ENCODE data around the gene ZPR1. TPM values are rescaled to one million over a fixed set of nuclear protein-coding genes. Genes with fewer than 3 reads are reported as not detected.

ZPR1 gene
- polyA plus RNA-seq, 1 donor from 2014 or later: 34.5 TPM

DNA sequence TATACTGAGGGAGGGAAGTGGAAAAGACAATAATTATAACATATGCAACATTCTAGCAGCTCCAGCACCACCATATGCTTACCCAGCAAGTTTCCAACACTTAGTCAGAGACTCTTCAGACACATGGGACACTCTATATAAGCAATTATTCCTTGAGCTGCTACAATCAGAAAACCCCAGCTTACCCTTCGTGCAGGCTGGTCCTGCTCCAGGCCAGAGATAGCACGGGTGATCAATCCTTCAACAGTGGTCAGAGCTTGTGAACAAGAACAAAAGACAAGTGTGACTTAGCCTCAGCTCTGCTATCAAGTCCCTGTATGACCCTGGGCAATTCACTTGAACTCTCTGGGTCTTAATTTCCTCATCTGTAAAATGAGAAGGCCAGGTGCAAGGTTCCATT, 1.5 kb downstream of the ZPR1 start:
- H2AFZ ChIP-seq (ENCODE audit: low read depth, low read length): no peak overlapping the region
- no peaks in the 10 kb centered on the region for H3K36me3 ChIP-seq (ENCODE audit: insufficient read depth, low read length)
- H3F3A ChIP-seq (ENCODE audit: insufficient read depth, low read length, poor library complexity, severe bottlenecking): no peaks in the 10 kb centered on the region
- no peaks in the 10 kb centered on the region for H3K27me3 ChIP-seq (ENCODE audit: insufficient read depth, low read depth, low read length)
- TF ChIP-seq MXI1 (conservative IDR thresholded peaks at IDR 0.05; ENCODE audit: poor library complexity, severe bottlenecking) (no peak), POLR2AphosphoS5 (IDR thresholded peaks at IDR 0.05) (no peak), EP300 (conservative IDR thresholded peaks at IDR 0.05; ENCODE audit: poor library complexity, severe bottlenecking) (no peak), RAD21 (conservative IDR thresholded peaks at IDR 0.05) (no peak), TAF1 (IDR thresholded peaks at IDR 0.05; ENCODE audit: low read depth) (no peak), EZH2 (IDR thresholded peaks at IDR 0.05; ENCODE audit: borderline replicate concordance, insufficient read depth, low read length, poor library complexity, severe bottlenecking) (no peak), SMC3 (conservative IDR thresholded peaks at IDR 0.05; ENCODE audit: poor library complexity) (no peak)
- TF ChIP-seq, protein P1, sequence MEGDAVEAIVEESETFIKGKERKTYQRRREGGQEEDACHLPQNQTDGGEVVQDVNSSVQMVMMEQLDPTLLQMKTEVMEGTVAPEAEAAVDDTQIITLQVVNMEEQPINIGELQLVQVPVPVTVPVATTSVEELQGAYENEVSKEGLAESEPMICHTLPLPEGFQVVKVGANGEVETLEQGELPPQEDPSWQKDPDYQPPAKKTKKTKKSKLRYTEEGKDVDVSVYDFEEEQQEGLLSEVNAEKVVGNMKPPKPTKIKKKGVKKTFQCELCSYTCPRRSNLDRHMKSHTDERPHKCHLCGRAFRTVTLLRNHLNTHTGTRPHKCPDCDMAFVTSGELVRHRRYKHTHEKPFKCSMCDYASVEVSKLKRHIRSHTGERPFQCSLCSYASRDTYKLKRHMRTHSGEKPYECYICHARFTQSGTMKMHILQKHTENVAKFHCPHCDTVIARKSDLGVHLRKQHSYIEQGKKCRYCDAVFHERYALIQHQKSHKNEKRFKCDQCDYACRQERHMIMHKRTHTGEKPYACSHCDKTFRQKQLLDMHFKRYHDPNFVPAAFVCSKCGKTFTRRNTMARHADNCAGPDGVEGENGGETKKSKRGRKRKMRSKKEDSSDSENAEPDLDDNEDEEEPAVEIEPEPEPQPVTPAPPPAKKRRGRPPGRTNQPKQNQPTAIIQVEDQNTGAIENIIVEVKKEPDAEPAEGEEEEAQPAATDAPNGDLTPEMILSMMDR (IDR thresholded peaks at IDR 0.05; ENCODE audit: poor library complexity, severe bottlenecking): no peak
- TF ChIP-seq, protein P2, sequence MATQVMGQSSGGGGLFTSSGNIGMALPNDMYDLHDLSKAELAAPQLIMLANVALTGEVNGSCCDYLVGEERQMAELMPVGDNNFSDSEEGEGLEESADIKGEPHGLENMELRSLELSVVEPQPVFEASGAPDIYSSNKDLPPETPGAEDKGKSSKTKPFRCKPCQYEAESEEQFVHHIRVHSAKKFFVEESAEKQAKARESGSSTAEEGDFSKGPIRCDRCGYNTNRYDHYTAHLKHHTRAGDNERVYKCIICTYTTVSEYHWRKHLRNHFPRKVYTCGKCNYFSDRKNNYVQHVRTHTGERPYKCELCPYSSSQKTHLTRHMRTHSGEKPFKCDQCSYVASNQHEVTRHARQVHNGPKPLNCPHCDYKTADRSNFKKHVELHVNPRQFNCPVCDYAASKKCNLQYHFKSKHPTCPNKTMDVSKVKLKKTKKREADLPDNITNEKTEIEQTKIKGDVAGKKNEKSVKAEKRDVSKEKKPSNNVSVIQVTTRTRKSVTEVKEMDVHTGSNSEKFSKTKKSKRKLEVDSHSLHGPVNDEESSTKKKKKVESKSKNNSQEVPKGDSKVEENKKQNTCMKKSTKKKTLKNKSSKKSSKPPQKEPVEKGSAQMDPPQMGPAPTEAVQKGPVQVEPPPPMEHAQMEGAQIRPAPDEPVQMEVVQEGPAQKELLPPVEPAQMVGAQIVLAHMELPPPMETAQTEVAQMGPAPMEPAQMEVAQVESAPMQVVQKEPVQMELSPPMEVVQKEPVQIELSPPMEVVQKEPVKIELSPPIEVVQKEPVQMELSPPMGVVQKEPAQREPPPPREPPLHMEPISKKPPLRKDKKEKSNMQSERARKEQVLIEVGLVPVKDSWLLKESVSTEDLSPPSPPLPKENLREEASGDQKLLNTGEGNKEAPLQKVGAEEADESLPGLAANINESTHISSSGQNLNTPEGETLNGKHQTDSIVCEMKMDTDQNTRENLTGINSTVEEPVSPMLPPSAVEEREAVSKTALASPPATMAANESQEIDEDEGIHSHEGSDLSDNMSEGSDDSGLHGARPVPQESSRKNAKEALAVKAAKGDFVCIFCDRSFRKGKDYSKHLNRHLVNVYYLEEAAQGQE (IDR thresholded peaks at IDR 0.05; ENCODE audit: borderline replicate concordance): no peak
- H3K4me3 ChIP-seq (ENCODE audit: low read length): peak overlapping the region; percentile 91
- no peaks in the 10 kb centered on the region for H3K9me3 ChIP-seq (ENCODE audit: low read length)
- no peak overlapping the region for H3K9ac ChIP-seq (ENCODE audit: low read length)
- H4K20me1 ChIP-seq (ENCODE audit: insufficient read depth): no peaks in the 10 kb centered on the region
- no peaks in the 10 kb centered on the region for H3K9me2 ChIP-seq (ENCODE audit: insufficient read depth, low read length)
- H3K27ac ChIP-seq (ENCODE audit: low read length): no peak overlapping the region
- H3K79me2 ChIP-seq (replicated peaks; ENCODE audit: insufficient read depth, low read length): peaks cover 12% of the 10 kb centered on the region
- no peak overlapping the region for H3K4me2 ChIP-seq (ENCODE audit: low read length)

DNA sequence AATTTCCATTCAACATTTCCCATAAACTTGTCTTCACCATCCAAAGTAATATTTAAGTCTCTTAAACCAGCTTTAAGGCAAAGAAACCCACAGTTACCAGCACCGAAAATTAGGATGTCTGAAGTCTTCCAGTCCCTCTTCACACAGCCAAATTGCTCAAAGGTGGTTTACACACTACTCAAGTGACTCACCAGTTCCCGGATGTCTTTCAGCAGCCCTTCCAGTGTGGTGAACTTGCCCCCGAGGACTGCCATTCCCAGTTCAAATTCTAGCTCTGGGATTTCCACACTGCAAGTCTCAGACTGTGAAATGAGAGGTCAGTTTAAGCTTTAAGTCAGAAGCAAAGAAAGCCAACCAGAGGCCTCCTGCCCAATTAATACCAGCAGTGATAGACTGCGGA, 5.1 kb downstream of the ZPR1 start:
- no peaks in the 10 kb centered on the region for H3K36me3 ChIP-seq (ENCODE audit: insufficient read depth, low read length)
- H3K79me2 ChIP-seq (replicated peaks; ENCODE audit: insufficient read depth, low read length): peaks cover 12% of the 10 kb centered on the region
- no peaks in the 10 kb centered on the region for H3F3A ChIP-seq (ENCODE audit: insufficient read depth, low read length, poor library complexity, severe bottlenecking)
- no peaks in the 10 kb centered on the region for H3K27me3 ChIP-seq (ENCODE audit: insufficient read depth, low read depth, low read length)
- H3K4me2 ChIP-seq (ENCODE audit: low read length): no peak overlapping the region
- no peaks in the 10 kb centered on the region for H3K9me3 ChIP-seq (ENCODE audit: low read length)
- no peak overlapping the region for H3K4me3 ChIP-seq (ENCODE audit: low read length)
- H4K20me1 ChIP-seq (ENCODE audit: insufficient read depth): no peaks in the 10 kb centered on the region
- H3K27ac ChIP-seq (ENCODE audit: low read length): no peak overlapping the region
- H3K9ac ChIP-seq (ENCODE audit: low read length): no peak overlapping the region
- no peak overlapping the region for H2AFZ ChIP-seq (ENCODE audit: low read depth, low read length)
- TF ChIP-seq EZH2 (IDR thresholded peaks at IDR 0.05; ENCODE audit: borderline replicate concordance, insufficient read depth, low read length, poor library complexity, severe bottlenecking) (no peak), EP300 (conservative IDR thresholded peaks at IDR 0.05; ENCODE audit: poor library complexity, severe bottlenecking) (no peak)
- TF ChIP-seq, protein P2 (IDR thresholded peaks at IDR 0.05; ENCODE audit: borderline replicate concordance): no peak
- no peaks in the 10 kb centered on the region for H3K9me2 ChIP-seq (ENCODE audit: insufficient read depth, low read length)
